KBM-7 (cell line): Measurements from ENCODE around the gene RAPGEF4.

Experiments used
- DNase-seq: peaks from one replicate; pipeline ENCODE4 v3.0.0-alpha.2; 2015
- in situ Hi-C: fragments of 300-500 bp; cut with MboI; formaldehyde crosslinking; loops from 2 replicates; pipeline ENCODE4 v1.14.3; 2020; ENCODE audit warnings: low sequenced_read_pairs, low pct_unique_long_range_greater_than_20kb, mixed read lengths

RAPGEF4 gene

GRCh38 chr2:172944022-172944793 lies 208.6 kb downstream of the RAPGEF4 start:
- in situ Hi-C loops, result no loop called here
- no peak for DNase-seq

- no peak for DNase-seq
- in situ Hi-C loops, result no loop called here
These were observed 209.3 kb downstream of the RAPGEF4 start for GRCh38 chr2:172944794-172945509.

- in situ Hi-C loops, result no loop called here
- DNase-seq, result no peak
These were observed 209.8 kb downstream of the RAPGEF4 start for GRCh38 chr2:172945510-172945850.

- DNase-seq, result no peak
- in situ Hi-C loops, result no loop called here
These were observed 212.0 kb downstream of the RAPGEF4 start for GRCh38 chr2:172947461-172948153.

- in situ Hi-C loops, result no loop called here
- no peak for DNase-seq
These were observed 213.9 kb downstream of the RAPGEF4 start for GRCh38 chr2:172949522-172949921.

- DNase-seq, result no peak
- in situ Hi-C loops, result no loop called here
These were observed 214.9 kb downstream of the RAPGEF4 start for GRCh38 chr2:172950565-172950964.

GRCh38 chr2:172951554-172951953 lies 215.9 kb downstream of the RAPGEF4 start:
- in situ Hi-C loops, result no loop called here
- DNase-seq, result no peak

GRCh38 chr2:172953411-172953810 lies 217.8 kb downstream of the RAPGEF4 start:
- DNase-seq, result no peak
- in situ Hi-C loops, result no loop called here

GRCh38 chr2:172953970-172954852 lies 218.6 kb downstream of the RAPGEF4 start:
- in situ Hi-C loops, result no loop called here
- no peak for DNase-seq

GRCh38 chr2:172955587-172955986 lies 219.9 kb downstream of the RAPGEF4 start:
- in situ Hi-C loops, result no loop called here
- DNase-seq, result no peak

- DNase-seq, result no peak
- in situ Hi-C loops, result no loop called here
These were observed 222.1 kb downstream of the RAPGEF4 start for GRCh38 chr2:172957734-172958133.

- in situ Hi-C loops, result no loop called here
- no peak for DNase-seq
These were observed 226.4 kb downstream of the RAPGEF4 start for GRCh38 chr2:172962082-172962481.

GRCh38 chr2:172962824-172963223 lies 227.2 kb downstream of the RAPGEF4 start:
- in situ Hi-C loops, result no loop called here
- DNase-seq, result peak; percentile 71

GRCh38 chr2:172964511-172965139 lies 229.0 kb downstream of the RAPGEF4 start:
- no peak for DNase-seq

GRCh38 chr2:172965433-172966212 lies 230.0 kb downstream of the RAPGEF4 start:
- in situ Hi-C loops, result no loop called here
- no peak for DNase-seq

More at GRCh38 chr2:172964511-172965139, 229.0 kb downstream of the RAPGEF4 start:
- in situ Hi-C loops, result no loop called here

GRCh38 chr2:172967036-172967982 lies 231.7 kb downstream of the RAPGEF4 start:
- in situ Hi-C loops, result no loop called here
- no peak for DNase-seq

- in situ Hi-C loops, result no loop called here
- no peak for DNase-seq
These were observed 232.4 kb downstream of the RAPGEF4 start for GRCh38 chr2:172968061-172968469.
